GM12878 (cell line): ENCODE data around the gene TMEM266. TPM values are rescaled to one million over a fixed set of nuclear protein-coding genes. Genes with fewer than 3 reads are reported as not detected.

Experiments
- ATAC-seq: fragments of 200-7000 bp; cut with Tn5 transposase; 3 replicates; pipeline ENCODE4 v1.9.1; 2020; ENCODE audit warnings: mild to moderate bottlenecking, moderate library complexity
- BruUV-seq: library from RNA; stranded (reverse); fragments of 400-500 nt; replicated peaks from 2 replicates; lab custom pipeline; 2021; lab: Mats Ljungman, UMichigan
- CTCF ChIA-PET: fragments of 300-600 bp; sonication (Branson Sonifier 250); formaldehyde crosslinking; extraction: SDS; loops from one replicate; lab custom pipeline; 2021; ENCODE audit warnings: inconsistent platforms; lab: Yijun Ruan, JAX
- POLR2A ChIA-PET: fragments of 350-600 bp; formaldehyde crosslinking; extraction: SDS; loops from one replicate; lab custom pipeline; 2021; ENCODE audit warnings: inconsistent platforms; lab: Charles Lee
- RAD21 ChIA-PET: fragments of 300-600 bp; sonication (Branson Sonifier 250); formaldehyde crosslinking; loops from one replicate; lab custom pipeline; 2023; ENCODE audit warnings: antibody characterized with exemption; ENCODE audit not compliant: unreplicated experiment; lab: Charles Lee
- SMC1A ChIA-PET: fragments of 300-600 bp; sonication (Branson Sonifier 250); formaldehyde crosslinking; loops from one replicate; lab custom pipeline; 2023; ENCODE audit not compliant: unreplicated experiment, uncharacterized antibody; lab: Charles Lee
- DNase-seq: peaks from one replicate; pipeline ENCODE4 v3.0.0-alpha.2; 2011; ENCODE audit warnings: low read depth, low spot score
- FAIRE-seq: peaks from 3 replicates; lab custom pipeline; 2011; peaks lifted over from hg19 to GRCh38; lab: Jason Lieb, UNC
- H2AFZ ChIP-seq: 2 replicates; pipeline ENCODE4 v1.6.0; 2011; ENCODE audit warnings: low read depth, low read length, control low read depth; ENCODE audit not compliant: control insufficient read depth
- H3K27ac ChIP-seq: 2 replicates; pipeline ENCODE4 v1.5.1; 2011; ENCODE audit warnings: control low read depth; ENCODE audit not compliant: control insufficient read depth, insufficient read depth
- H3K27me3 ChIP-seq, 2 experiments: replicated peaks in 1 of 2; 2 replicates each; pipeline versions ENCODE4 v1.6.0 to v1.6.1; 2011; ENCODE audit warnings: low read length in 1 of 2; ENCODE audit not compliant: control insufficient read depth in 2 of 2, insufficient read depth in 2 of 2
- H3K36me3 ChIP-seq, 2 experiments: 2 replicates each; pipeline ENCODE4 v1.5.1; 2011; ENCODE audit warnings: low read length in 1 of 2; ENCODE audit not compliant: control insufficient read depth in 2 of 2, insufficient read depth in 2 of 2
- H3K4me1 ChIP-seq: 2 replicates; pipeline ENCODE4 v1.6.1; 2011; ENCODE audit warnings: mild to moderate bottlenecking, low read length, moderate library complexity, mixed read lengths; ENCODE audit not compliant: control insufficient read depth, insufficient read depth
- H3K4me2 ChIP-seq: 2 replicates; pipeline ENCODE4 v1.6.0; 2011; ENCODE audit warnings: control low read depth; ENCODE audit not compliant: control insufficient read depth, insufficient read depth
- H3K4me3 ChIP-seq: fragments of 200-600 bp; sonication (generic); 2 replicates; pipeline ENCODE4 v1.5.1; 2016
- H3K79me2 ChIP-seq: 2 replicates; pipeline ENCODE4 v1.6.0; 2011; ENCODE audit warnings: low read length; ENCODE audit not compliant: control insufficient read depth, insufficient read depth
- H3K9ac ChIP-seq: 2 replicates; pipeline ENCODE4 v1.8.0; 2011; ENCODE audit warnings: low read length, control low read depth, mixed read lengths; ENCODE audit not compliant: control insufficient read depth, insufficient read depth
- H3K9me3 ChIP-seq: replicated peaks from 3 replicates; pipeline ENCODE4 v1.5.1; 2011; ENCODE audit warnings: mild to moderate bottlenecking, low read length; ENCODE audit not compliant: control insufficient read depth, insufficient read depth
- H4K20me1 ChIP-seq: 2 replicates; pipeline ENCODE4 v1.6.0; 2011; ENCODE audit not compliant: control insufficient read depth, insufficient read depth
- CEBPB ChIP-seq, 2 experiments: fragments of 150-350 bp in 1 of 2; IDR thresholded peaks; 2 replicates each; pipeline ENCODE4 v1.6.1; 2012 to 2014; ENCODE audit warnings: low read depth in 2 of 2, low read length in 2 of 2, borderline replicate concordance in 1 of 2, inconsistent platforms in 1 of 2
- CHD1 ChIP-seq: IDR thresholded peaks from 2 replicates; pipeline ENCODE4 v1.6.1; 2012; ENCODE audit warnings: low read depth, low read length, improper control_type of control experiment
- FOS ChIP-seq: IDR thresholded peaks from 3 replicates; pipeline ENCODE4 v1.6.1; 2011; ENCODE audit warnings: borderline replicate concordance; ENCODE audit not compliant: insufficient read length; ENCODE audit errors: extremely low read depth
- NBN ChIP-seq: fragments of 450-650 bp; IDR thresholded peaks from 2 replicates; pipeline ENCODE4 v1.6.1; 2016
- PRDM15 ChIP-seq: fragments of 450-650 bp; formaldehyde crosslinking; IDR thresholded peaks from 2 replicates; pipeline ENCODE4 v1.4.0; 2020; ENCODE audit warnings: mild to moderate bottlenecking, moderate library complexity
- SPI1 ChIP-seq: IDR thresholded peaks from 2 replicates; pipeline ENCODE4 v1.6.1; 2011; ENCODE audit warnings: low read depth, mild to moderate bottlenecking, low read length, moderate library complexity, borderline replicate concordance; ENCODE audit not compliant: insufficient read depth
- ZBED1 ChIP-seq: IDR thresholded peaks from 2 replicates; pipeline ENCODE4 v1.6.1; 2016; ENCODE audit warnings: borderline replicate concordance
- ZNF24 ChIP-seq: fragments of 450-650 bp; IDR thresholded peaks from 2 replicates; pipeline ENCODE4 v1.6.1; 2017; ENCODE audit warnings: antibody characterized with exemption, mild to moderate bottlenecking
- ZZZ3 ChIP-seq: IDR thresholded peaks from 2 replicates; pipeline ENCODE4 v1.6.1; 2011; ENCODE audit warnings: low read depth; ENCODE audit not compliant: control insufficient read depth, insufficient read length
- WGBS: methylation state at CpG from one replicate; pipeline ENCODE4 v1.1.6; 2016; ENCODE audit warnings: low lambda C conversion rate; ENCODE audit not compliant: insufficient replicate concordance, insufficient coverage; ENCODE audit errors: missing lambda C conversion rate; 5-methylcytosine and 5-hydroxymethylcytosine counted together
- in situ Hi-C: fragments of 300-500 bp; cut with MboI; formaldehyde crosslinking; loops from 9 replicates; pipeline ENCODE4 v1.14.3; 2018; ENCODE audit warnings: mixed read lengths
- intact Hi-C: fragments of 100-400 bp; cut with micrococcal nuclease; formaldehyde crosslinking; loops from one replicate; pipeline ENCODE4 v1.14.2; 2022; ENCODE audit not compliant: unreplicated experiment
- polyA plus RNA-seq, 11 experiments: library from polyadenylated mRNA; depleted of rRNA in 4 of 11; unstranded in 6 of 11; stranded (reverse) in 5 of 11; fragments of >200 nt; fragmentation: Nextera tagmentation in 4 of 11; fragmentation: Illumina TruSeq in 1 of 11; extraction: Ambion mirVana in 4 of 11; extraction: Trizol in 1 of 11; gene quantifications; 1 replicate in 1 of 11; 2 replicates in 10 of 11; pipeline versions ENCODE4 v1.2.1 to v1.2.3, GENCODE V29; 2011 to 2016; ENCODE audit warnings: inconsistent platforms in 2 of 11, missing spikeins in 2 of 11, low read depth in 1 of 11
- total RNA-seq, 4 experiments: library from RNA; depleted of rRNA in 3 of 4; stranded (reverse); fragments of >200 nt in 3 of 4; fragmentation: Illumina TruSeq in 1 of 4; extraction: Trizol in 1 of 4; gene quantifications; 2 replicates each; pipeline versions ENCODE4 v1.2.1 to v1.2.3, GENCODE V29; 2013 to 2021
- TF ChIP-seq, protein P1 (sequence below): IDR thresholded peaks from 2 replicates; pipeline ENCODE4 v1.6.1; 2011; ENCODE audit warnings: borderline replicate concordance, low read depth, mild to moderate bottlenecking, moderate library complexity, low read length; ENCODE audit not compliant: insufficient read depth, poor library complexity, severe bottlenecking

The TMEM266 gene
- total and polyA plus RNA-seq, 10 of the 15 experiments (the other 5 are each of a cell fraction or from before 2014, with no cell fraction given), result 0.11 to 0.70 (median 0.39) TPM

DNA sequence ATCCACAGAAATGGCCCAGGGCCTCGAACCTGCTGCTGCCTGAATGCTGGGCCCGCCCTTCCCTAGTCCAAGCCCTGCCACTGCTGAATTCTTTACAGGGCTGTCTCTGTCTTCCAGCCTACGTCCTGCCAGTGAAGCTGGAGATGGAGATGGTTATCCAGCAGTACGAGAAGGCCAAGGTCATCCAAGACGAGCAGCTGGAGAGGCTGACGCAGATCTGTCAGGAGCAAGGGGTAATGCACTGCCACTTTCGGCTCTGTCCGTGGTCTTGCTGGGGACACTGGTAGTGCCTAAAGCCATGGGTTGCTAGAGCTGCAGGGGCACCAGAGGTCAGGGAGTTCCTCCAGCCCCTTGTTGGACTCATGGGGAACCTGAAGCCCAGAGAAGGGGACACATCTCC is 115.7 kb downstream of the TMEM266 start:
- ChIA-PET POLR2A (no interaction called here), RAD21 (no interaction called here), SMC1A (no interaction called here), CTCF (no interaction called here)
- intact Hi-C loops (no loop called here), in situ Hi-C loops (no loop called here)
- BruUV-seq, result no TSS peak
- H3K36me3 ChIP-seq, result no peaks in the 10 kb centered on the region
- FAIRE-seq, result no peak
- H4K20me1 ChIP-seq, result no peaks in the 10 kb centered on the region; the same call in 1 of the 2 replicates
- no peak for TF ChIP-seq ZZZ3
- no peak for TF ChIP-seq NBN
- TF ChIP-seq, protein P1, sequence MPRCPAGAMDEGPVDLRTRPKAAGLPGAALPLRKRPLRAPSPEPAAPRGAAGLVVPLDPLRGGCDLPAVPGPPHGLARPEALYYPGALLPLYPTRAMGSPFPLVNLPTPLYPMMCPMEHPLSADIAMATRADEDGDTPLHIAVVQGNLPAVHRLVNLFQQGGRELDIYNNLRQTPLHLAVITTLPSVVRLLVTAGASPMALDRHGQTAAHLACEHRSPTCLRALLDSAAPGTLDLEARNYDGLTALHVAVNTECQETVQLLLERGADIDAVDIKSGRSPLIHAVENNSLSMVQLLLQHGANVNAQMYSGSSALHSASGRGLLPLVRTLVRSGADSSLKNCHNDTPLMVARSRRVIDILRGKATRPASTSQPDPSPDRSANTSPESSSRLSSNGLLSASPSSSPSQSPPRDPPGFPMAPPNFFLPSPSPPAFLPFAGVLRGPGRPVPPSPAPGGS, result no peak
- no peak for TF ChIP-seq ZBED1
- TF ChIP-seq SPI1, result no peak
- no peak for TF ChIP-seq PRDM15 (CRISPR knock-in tag)
- TF ChIP-seq ZNF24, result no peak
- no peak for TF ChIP-seq FOS
- no peak for TF ChIP-seq CEBPB (IDR thresholded peaks at IDR 0.05; ENCODE audit: borderline replicate concordance in 1 of 2, low read depth in 2 of 2, low read length in 2 of 2)
- TF ChIP-seq CHD1, result no peak
- no peak for ATAC-seq
- no peak overlapping the region for H3K4me3 ChIP-seq
- no peak overlapping the region for H2AFZ ChIP-seq
- peaks cover 0 to 4% of the 10 kb centered on the region in 2 experiments; a peak in 3 of 4 replicates for H3K27me3 ChIP-seq
- H3K27ac ChIP-seq, result no peak overlapping the region
- no peak overlapping the region for H3K9ac ChIP-seq
- H3K4me1 ChIP-seq, result no peaks in the 10 kb centered on the region
- H3K79me2 ChIP-seq, result no peaks in the 10 kb centered on the region
- WGBS, result 52% methylated on average over 8 of the region's 8 CpGs
- DNase-seq, result no peak
- no peaks in the 10 kb centered on the region for H3K9me3 ChIP-seq
- no peak overlapping the region for H3K4me2 ChIP-seq
